GM12892 (cell line): ENCODE results near the gene GHITM.

Source experiments
- POLR2AphosphoS5 ChIP-seq: IDR thresholded peaks from 2 replicates; pipeline ENCODE4 v1.6.1; 2011; ENCODE audit warnings: low read depth, low read length, control low read depth
- TAF1 ChIP-seq: IDR thresholded peaks from 2 replicates; pipeline ENCODE4 v1.6.1; 2011; ENCODE audit warnings: low read depth, mild to moderate bottlenecking, control low read depth, low read length, borderline replicate concordance

DNA sequence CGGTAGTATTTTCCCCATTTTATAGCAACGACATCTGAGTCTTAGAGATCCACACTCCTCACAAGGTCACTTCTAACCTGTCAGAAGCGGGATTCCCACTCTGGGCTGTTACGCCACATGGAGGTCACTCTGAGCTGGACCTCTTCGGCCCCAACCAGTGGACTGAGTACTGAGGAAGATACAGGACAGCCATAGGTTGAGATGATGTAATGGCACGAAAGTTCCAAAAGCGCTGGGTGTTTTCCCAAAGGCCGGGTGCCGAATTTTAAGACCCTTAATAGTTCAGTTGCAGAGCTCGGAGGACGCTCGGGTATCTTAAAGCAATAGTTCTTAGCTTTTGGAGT is 699 bp downstream of the GHITM start:
- TF ChIP-seq TAF1 (no peak), POLR2AphosphoS5 (no peak)
